ENCODE results near the gene MAP3K14. TPM values are rescaled to one million over a fixed set of nuclear protein-coding genes. Genes with fewer than 3 reads are reported as not detected.
"Not testable (repeated sequence)": the region's sequence is repeated elsewhere in the genome, so short reads cannot be mapped to it uniquely, and the experiment has no call there.

The MAP3K14 gene
- total RNA-seq, result 14.6 TPM

DNA sequence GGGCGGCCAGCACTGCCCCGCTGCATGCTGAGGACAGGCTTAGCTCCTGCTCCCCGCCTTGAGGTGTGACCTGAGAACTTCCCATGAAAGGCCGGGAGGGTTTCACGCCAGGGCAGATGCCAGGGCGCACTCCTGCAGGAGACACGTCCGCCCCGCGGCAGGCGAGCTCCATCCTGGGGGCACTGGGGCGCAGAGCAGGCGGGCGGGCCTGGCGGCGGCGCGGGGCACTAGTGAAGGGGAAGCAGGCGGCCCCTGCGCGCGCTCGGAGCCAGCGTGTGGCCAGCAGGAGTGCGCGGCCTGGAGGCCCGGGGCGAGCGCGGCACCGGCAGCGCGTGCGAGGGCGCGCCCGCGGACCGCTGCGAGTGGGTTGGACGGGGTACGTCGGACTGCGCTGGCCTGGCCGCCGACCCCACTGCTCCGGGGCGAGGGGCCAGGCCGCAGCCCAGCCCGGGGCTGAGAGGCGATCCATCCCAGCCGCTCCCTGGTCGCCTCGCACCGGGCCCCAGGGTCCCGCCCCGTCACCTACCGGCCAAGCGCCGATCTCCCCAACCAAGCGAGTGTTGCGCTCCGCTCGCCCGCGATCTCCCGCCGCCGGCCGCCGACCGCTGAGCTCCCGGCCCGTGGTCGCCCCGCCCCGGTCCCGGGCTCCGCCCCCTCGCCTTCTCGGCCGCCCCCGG lies at the start of gene MAP3K14:
Gene MAP3K14, minus strand, starts transcription at position 587 of the 677 bp plus-strand sequence. CDS start 26,275 bp downstream, outside the sequence.
- peak; percentile 87 for DNase-seq

DNA sequence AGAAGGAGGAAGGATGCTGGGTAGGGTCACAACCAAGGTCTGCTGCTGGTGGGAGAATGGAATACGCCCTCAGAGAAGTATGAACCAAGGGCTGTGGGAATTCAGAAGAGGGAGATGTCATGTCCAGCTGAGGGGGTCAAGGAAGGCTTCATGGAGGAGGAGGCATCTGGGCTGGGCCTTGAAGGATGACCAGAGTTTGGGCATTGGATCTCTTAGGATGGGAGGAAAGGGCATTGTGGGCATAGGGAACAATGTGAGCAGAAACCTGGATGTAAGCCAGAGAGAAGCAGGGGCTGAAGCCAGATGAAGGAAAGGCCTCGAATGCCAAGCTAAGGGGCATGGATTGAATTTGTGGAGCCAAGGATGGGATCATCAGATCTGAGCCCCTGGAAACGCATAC lies 49.2 kb upstream of the MAP3K14 start:
- DNase-seq, result no peak

DNA sequence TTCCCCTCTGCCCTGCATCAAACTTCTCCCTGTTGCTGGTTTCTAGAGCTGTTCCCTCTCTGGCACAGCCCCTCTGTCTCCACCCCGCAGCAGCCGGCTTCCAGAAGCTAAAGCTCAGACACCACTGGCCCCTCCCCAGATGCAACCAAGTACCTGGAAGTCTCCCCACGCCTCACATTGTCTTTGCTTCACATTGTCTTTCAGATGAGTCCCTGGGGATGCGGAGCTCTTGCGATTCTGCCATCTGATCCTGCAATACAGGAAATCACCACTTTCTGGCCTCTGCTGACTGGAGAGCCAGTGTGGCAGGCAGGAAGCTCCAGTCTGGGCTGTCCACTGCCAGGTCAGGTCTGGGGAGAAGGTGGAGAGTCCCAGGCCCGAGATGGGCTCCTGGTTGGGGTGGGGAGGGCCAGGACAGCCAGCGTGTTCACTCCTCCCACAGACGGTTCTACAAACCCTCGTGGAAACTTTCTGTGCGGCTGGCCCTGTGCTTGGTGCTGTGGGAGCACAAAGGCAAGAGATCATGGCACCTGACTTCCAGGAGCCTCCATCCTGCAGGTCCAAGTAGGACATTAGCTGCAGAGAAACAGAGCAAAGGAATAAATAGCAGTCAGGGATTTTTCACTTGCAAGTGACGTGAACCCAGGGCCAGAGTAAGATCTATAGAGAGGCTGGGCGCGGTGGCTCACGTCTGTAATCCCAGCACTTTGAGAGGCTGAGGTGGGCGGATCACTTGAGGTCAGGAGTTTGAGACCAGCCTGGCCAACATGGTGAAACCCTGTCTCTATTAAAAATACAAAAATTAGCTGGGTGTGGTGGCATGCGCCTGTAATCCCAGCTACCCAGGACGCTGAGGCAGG lies 47.9 kb upstream of the MAP3K14 start:
- no peak for DNase-seq

DNA sequence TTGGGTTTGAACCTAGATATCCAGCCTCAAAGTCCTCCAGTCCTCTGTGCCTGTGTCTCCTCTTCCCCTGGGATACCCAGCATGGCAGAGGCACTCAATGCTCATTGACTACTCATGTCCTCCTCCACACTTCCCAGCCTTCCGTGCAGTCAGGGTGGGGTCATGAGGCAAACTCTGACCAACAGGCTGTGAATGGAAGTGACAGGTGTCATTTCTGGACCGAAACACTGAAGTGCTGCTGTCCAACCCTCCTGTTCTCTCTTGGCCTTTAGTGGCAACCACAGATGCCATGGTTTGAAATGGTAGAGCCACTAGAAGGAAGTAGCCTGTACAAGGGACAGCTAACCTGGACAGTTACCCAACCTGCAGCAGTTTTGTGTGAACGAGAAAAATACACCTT lies 46.7 kb upstream of the MAP3K14 start:
- no peak for DNase-seq

DNA sequence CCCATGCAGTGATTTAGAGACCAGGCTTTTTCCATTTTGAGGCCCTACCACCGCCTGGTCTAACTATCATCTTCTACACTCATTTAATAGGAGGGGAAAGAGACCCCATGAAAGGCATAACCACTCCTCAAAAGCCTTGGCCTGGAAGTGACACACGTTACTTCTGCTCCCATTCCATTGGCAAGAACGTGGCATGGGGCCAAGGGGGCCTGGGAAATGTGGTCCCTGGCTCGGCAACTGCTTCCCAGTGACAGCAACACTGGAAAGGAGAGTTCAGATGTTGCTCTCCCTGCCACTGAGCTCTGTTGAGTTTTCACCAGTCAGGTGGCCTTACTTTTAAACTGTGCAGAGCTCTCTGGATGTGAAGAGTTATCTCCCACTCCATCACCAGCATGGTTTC lies 45.2 kb upstream of the MAP3K14 start:
- no peak for DNase-seq

DNA sequence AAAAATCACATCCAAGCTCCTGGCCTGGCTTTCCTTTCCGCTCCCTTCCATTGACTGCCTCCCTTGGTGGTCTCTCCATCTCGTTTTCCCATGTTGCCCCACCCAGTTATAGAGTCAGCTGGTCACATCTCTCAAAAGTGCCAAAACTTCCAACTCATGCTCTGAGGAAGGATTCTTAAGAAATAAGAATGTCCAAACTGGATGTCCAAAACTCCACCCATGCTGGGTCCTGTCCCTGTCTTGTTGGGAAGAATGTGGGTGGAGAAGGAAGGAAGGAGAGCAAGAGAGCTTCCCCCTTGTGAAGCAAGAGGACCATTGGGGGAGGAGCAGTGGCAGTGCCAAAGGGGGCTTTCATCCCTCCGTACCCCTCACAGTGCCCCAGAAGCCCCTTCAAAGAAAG lies 44.6 kb upstream of the MAP3K14 start:
- no peak for DNase-seq

DNA sequence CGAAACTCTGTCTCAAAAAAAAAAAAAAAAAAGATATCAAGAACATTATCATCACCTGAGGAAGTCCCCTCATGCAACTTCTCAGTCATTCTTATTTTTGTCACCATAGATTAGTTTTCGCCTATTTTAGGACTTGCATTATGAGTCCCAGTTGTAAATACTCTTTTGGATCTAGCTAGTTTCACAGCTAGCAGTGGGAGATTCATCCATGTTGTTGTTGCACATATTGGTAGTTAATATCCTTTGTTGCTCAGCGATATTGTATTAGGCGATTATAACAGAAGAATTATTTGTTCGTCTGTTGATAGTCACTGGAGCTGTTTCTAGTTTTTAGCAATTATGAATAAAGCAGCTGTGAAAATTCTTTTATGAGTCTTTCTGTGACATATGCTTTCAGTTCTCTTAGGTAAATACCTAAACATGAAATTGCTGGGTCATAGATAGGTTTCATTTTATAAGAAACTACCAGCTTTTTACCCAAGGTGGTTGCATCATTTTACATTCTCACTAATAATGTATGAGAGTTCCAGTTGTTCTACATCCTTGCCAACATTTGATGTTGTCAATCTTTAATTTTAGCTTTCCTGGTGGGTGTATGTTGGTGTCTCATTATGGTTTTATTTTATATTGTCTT lies 40.7 kb upstream of the MAP3K14 start:
- no peak for DNase-seq

DNA sequence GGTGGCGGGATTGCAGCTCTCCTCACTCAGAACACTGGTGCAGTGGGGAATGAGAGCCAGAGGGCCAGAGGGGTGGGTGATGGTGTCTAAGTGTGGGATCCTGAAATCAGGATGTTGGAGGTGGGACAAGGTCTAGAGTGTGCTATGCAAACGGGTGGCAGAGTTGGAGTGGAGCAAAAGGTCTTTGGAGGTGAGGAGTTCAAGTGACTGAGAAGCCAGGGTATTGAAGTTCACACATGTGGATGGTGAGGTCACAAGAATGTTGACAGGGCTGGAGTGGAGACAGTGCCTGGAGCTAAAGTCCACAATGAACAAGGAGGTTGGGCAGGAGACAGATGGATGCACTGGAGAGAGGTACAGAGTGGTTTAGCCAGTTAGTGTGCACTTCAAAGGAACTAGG lies 38.3 kb upstream of the MAP3K14 start:
- no peak for DNase-seq

DNA sequence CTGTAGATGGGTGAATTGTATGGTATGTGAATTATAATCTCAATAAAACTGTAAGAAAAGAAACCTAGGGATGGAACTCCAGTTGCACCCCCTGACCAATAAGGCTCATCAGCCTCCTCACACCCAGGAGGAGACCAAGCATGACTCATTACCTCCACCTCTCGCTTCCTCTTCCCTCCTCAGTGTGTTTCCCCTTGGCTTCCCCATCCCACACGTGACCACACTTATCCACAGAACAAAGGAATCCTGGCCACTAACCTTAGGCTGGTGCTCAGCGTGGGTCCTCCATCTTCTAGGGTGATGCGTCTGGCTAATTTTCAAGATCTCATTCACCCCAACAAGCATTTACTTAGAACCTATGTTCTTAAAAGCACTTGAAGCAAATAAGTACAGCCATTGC lies 36.2 kb upstream of the MAP3K14 start:
- DNase-seq, result no peak

DNA sequence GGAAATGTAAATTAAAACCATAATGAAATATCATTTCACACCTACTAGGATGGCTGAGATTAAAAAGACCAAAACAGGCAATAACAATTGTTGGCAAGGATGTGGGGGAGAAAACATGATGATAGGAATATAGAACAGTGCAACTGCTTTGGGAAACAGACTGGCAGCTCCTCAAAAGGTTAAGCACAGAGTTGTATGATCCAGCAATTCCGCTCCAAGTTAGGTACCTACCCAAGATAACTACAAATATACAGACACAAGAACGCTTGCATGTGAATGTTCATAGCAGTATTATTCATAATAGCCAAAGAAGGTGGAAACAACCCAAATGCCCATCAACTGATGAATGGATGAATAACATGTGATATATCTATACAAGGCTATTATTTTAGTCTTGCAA lies 35.0 kb upstream of the MAP3K14 start:
- no peak for DNase-seq

DNA sequence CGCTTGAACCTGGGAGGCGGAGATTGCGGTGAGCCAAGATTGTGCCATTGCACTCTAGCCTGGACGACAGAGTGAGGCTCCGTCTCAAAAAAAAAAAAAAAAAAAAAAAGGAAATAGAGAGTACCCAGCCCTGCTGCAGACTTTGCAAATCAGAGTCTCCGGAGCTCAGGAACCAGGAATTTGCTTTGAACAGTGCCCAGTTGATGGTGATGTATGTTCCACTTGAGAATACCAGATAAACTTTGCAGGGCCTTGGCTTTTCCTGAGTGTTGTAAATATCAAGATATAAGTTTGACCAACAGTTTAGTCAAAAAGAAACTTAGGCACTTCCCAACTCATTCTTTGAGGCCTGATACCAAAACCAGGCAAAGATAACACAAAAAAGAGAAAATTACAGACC lies 30.6 kb upstream of the MAP3K14 start:
- DNase-seq, result no peak

DNA sequence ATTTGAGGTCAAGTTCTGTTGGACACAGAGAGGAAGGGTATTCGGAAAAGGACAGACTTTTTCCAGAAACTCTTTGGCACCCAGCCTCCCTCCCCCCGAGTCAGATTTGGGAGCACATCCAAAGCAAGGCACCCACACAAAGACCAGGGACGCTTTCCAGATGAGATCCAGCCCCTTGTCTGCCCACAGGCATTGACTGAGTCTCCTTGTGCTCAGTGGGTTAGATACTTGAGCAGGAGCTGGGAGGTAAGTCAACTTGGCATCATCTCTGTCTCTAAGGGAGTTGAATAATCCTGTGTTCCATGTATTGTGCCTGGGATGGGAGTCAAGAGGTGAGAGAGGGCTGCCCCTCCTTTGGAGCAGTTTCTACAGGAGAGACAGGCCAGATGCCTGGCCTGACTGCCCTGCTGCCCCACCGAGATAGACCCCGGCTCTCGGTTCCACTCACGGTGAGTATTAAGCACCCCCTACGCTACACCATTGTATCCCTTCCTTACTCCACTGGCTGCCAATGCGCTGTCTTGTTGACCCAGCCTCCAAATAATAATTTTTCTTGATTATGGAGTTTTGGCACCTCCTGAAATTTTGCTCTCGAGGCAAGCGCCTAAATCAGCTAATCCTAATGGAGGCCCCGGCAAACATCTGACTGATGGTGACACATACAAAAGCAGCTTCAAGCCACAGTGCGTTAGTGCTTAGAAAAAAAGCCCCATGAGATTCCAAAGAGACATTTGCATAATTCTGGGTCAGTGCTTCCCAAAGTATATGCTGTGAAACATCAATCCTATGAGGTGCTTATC lies 29.6 kb upstream of the MAP3K14 start:
- peak; percentile 11 for DNase-seq

DNA sequence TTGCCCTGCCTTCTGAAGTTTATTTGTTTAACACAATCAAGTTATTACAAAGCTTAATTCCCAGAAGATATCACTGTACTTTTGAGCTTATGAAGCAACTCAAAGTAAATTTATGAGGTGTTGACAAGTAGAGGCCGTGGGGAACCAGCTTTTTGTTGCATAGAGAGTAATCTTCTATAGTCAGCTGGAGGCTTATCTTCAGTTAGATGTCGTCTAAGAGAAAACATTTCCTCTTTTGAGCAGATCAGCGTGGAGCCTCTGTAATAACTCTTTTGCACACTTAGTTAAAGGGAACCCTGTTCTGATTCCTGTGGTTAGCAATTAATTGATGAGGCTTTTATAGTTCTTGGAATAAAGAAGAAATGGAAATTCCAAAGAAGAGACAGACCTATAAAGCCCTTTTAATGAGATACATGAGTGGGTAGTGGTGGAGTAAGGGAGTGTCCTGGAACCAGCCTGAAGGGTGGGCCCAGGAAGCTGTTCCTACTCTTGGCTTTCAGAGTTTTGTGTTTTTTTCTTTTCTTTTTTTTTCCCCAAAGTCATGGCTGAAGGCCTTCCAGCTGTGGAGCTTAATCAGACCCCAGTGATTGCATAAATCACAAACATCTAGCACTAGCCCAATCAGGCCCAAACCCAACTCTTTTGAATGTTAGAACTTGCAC lies 28.9 kb upstream of the MAP3K14 start:
- DNase-seq, result peak; percentile 45

DNA sequence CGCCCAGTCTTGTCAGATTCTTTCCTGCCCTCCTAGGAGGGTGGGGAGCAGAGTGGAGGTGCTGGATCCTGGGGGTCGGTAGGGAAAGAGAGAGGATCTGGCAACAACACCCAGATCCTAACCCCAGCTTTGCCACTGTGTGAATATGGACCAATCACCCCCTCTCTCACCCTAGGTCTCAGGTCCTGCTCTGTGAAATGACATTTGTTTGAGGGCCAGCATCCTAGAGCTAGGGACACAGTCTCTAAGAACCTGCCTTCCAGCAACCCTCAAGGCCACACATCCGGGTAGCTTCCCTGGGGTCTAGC lies 28.4 kb upstream of the MAP3K14 start:
- DNase-seq, result no peak

DNA sequence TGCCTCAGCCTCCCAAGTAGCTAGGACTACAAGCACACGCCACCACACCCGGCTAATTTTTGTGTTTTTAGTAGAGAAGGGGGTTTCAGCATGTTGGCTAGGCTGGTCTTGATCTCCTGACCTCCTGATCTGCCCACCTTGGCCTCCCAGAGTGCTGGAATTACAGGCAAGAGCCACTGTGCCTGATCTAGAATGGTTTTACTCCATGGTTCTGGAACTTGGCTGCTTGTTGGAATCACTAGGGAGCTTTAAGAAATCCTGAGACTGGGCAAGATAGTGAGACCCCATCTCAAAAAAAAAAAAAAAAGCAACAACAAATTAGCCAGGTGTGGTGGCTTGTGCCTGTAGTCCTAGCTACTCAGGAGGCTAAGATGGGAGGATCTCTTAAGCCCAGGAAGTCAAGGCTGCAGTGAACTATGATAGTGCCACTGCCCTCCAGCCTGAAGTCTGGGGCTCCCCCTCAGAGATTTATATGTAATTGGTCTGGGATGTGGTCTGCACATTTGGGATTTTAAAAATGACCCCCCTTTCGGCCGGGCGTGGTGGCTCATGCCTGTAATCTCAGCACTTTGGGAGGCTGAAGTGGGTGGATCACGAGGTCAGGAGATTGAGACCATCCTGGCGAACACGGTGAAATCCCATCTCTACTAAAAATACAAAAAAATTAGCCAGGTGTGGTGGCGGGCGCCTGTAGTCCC lies 27.3 kb upstream of the MAP3K14 start:
- DNase-seq, result not testable (repeated sequence)

DNA sequence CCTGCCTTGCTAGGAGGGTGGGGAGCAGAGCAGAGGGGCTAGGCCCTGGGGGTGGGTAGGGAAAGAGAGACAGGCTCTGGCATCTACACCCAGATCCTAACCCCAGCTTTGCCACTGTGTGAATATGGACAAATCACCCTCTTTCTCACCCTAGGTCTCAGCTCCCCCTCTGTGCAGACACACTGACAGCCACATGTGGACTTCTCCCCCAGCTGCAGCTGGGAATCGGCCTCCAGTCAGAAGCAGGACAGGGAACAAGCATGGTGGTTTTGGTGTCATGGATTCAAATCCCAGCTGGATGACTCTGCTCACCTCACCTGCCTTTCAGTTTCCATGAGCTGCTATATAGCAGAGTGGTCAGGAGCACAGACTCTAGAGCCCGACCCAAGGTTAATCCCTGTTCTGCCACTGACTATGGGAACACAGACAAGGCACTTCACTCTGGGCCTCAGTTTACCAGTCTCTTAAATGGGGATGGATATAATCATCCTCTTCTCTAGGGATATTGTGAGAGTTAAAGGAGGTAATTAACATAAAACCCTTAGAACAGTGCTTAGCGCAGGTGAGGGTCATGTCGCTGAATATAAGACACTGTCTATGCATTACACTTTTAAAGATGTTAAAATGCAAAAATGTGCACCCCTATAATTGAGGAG lies 26.2 kb upstream of the MAP3K14 start:
- no peak for DNase-seq

DNA sequence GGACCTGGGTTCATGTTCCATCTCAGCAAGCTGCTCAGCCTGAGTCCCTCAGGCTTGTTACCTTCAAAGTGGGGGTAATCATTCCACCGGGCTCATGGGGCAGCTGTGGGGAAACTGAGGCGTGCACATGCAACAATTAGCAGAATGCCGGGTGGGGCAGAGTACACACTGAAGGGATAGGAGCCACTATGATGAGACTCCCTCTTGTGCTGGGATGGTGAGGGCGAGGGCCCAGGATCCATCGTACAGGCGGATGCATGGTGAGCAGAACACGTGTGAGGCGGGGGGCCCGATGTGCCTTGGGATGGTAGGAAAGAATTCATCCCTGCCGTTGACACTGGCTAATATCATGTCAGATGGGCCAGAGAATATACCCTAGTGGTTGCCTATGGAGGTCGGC lies 25.5 kb upstream of the MAP3K14 start:
- DNase-seq, result no peak

DNA sequence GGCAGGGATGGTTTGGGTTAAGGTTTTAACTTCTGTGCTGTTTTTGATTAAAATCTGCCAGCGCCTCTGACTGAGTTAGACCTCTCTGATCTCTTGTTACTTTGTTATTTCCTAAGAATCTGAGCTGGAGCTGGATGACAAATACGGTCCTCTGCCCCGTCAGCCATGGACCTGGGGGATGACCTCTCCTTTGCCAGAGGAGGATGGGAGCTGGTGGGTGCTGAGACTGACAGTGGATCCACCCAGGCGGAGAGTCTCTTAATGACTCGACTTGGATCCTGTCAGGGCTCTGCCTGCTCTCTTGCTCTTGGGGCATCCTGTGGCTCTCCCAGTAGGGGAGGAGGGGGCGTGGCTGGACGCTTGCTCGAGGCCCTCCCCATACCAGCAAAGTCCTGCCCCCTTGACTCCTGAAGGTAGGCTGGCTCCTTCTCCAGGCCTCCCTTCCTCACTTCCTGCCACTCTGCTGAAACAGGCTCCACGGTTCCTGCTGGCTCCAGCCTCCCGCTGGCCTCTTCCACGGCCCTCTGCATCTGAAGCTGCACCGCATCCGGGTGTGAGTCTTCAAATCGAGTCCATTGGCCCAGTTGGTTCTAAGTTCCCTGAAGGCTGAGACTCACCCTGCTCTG lies 24.8 kb upstream of the MAP3K14 start:
- DNase-seq, result peak; percentile 26

DNA sequence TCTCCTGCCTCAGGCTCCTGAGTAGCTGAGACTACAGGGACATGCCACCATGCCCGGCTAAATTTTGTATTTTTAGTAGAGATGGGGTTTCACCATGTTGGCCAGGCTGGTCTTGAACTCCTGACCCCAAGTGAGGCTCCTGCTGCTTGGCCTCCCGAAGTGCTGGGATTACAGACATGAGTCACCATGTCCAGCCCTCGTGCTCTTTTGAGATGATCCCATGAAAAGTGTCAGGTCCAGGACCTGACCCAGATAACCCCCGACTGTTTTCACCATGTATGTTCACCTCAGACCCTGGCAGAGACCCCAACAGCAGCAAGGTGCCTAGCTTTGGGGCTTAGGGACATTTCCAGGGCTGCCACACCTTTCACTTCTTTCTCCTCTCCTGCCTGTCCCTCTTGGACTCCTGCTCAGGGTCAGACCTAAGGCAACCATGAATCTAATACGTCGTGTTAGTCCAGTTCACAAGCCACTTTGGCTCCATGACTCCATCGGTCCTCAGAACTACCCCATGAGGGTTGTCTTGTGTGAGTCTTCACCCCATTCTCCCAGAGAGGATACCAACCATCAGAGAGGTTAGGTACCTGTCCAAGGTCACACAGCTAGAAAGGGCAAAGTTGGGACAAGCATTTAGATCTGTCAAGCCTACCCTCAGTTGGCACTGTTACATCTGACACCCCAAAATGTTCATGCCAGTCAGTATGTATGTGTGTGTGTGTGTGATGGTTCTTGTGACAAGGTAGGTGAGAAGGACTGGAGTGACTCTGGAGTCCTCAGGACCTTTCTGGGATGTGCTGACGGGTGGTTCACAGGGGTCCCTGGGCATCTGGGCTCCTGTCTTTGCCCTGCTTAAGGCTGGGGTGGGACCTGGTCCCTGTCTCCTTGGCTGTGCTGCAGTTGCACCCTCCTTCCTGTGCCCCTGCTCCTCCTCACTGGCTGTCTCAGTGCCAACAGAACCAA lies 23.1 kb upstream of the MAP3K14 start:
- no peak for DNase-seq

All from tongue (tissue), 2 donors.